Fibroblast of skin of back (primary cell): ENCODE measurements around the gene FGD2. TPM values are rescaled to one million over a fixed set of nuclear protein-coding genes. Genes with fewer than 3 reads are reported as not detected.

Source experiments
- DNase-seq: peaks from one replicate; pipeline ENCODE4 v3.0.0-alpha.2; 2013
- polyA plus RNA-seq, 2 experiments: library from polyadenylated mRNA; unstranded; fragments of 120-200 nt; gene quantifications; one replicate each; pipeline ENCODE4 v1.2.1, GENCODE V29; 2013; ENCODE audit not compliant: insufficient read length in 2 of 2

Gene FGD2
- 0.11 TPM for polyA plus RNA-seq (2013, experiment 1 of 2; ENCODE audit: insufficient read length)
- 0.08 TPM for polyA plus RNA-seq (2013, experiment 2 of 2; ENCODE audit: insufficient read length)

DNA sequence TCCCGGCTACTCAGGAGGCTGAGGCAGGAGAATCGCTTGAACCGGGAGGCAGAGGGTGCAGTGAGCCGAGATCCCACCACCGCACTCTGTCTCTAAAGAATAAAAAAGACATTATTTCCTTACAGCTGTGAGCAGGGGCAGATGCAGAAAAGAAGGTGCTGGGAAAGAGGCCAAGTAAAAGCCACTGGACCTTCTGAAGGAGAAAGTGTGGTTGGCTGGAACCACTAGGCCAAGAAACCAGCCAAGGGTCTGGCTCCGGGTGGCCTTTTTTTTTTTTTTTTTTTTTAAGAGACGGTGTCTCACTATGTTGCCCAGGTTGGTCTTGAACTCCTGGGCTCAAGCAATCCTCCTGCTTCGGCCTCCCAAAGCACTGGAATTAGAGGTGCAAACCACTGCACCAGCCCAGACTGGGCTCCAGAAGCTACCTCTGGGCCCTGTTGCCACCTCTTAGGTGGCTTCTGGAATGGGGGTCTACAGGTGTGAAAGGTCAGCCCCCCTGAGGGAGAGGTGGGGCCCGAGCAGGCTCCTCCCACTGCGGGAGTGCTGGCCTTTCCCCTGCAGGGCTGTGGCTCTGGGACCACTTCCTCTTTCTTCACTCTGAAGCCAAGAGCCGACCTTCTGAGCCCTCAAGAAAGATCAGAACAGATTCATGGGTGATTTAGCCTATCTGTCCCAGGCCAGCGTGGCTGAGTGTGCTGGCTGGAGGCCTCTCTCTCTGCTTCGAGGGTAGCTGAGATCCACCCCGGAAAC is at the start of gene FGD2:
TSS of gene FGD2 (plus strand) at position 595 of the 750 bp plus-strand sequence. CDS start 163 bp downstream, outside the sequence.
- DNase-seq, result no peak

- no peak for DNase-seq
Measured at GRCh38 chr6:36955671-36956445, 49.6 kb upstream of the FGD2 start.

GRCh38 chr6:36956446-36956820 is 49.0 kb upstream of the FGD2 start:
- no peak for DNase-seq

DNA sequence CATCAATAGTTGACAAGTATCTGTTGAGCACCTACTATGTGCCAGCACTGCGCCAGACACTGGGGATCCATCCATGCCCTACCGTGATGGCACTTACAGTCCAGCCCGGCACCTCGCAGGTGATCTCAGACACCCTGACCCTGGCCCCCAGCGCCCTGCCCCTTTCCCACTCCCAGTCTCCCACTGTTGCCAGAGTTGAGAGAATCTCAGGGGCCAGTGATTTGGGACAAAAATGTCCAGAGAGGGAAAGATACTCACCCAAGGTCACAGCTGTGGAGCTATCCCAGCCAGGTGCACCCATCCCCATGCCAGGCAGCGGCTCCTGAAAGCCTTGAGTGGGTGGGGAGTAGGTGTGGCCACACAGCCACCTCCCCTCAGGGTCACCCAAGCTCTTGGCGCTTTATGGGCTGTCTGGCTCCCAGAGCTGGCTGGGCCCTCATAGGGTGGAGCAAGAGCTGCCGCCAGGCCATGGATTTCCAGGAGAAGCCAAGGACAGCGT is 47.6 kb upstream of the FGD2 start:
- DNase-seq, result no peak

DNA sequence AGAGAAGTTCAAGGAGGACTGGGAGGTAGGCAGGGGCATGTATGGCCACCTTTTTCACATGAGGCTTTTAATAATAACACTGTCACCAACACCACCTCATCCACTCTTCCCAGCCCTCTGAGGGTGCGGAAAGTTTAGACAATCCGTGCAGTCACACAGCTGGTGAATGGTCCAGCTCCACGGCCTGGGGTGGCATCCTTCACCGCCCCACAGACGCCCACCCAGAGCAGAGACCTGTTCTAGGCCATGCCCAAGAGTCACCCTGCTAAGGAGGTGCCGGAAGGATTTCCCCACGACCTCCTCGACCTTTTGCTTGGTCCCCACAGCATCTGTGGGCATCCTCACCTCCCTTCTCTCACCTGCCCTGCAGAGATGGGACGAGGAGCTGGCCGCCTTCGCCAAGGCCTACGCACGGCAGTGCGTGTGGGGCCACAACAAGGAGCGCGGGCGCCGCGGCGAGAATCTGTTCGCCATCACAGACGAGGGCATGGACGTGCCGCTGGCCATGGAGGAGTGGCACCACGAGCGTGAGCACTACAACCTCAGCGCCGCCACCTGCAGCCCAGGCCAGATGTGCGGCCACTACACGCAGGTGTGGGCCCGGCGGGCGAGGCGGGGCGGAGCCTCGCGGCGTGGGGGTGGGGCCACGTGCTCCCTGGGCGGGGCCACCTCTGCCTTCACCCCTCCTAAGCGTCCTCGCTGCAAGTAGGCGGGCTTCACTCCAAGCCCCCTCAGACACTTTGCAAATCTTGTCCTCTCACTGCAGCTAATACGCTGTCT is 46.5 kb upstream of the FGD2 start:
- DNase-seq, result no peak

DNA sequence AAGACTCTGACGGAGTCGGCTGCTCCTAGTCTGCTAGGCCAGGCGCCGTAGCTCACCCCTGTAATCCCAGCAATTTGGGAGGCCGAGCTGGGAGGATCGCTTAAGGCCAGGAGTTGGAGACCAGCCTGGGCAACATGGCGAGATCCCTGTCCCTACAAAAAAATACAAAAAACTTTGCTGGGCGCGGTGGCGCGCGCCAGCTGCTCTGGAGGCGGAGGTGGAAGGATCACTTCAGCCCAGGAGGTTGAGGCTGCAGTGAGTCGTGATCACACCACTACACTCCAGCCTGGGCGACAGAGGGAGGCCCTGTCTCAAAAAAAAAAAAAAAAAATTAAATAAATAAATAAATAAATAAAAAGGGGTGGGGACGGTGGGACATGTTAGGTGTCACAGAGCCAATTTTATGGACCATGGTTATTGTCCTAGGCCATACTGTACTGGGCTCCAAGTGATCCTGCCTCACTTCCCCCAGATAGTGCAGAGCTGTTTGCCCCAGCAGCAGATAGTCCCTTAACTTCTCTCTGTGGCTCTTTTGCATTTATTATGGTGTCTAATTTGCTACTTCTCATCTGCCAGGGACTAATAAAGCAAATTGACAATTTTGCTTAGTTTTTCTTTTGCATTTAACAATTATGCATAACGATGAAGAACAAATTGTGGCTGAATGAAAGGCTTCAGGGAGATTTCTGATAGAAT is 45.8 kb upstream of the FGD2 start:
- DNase-seq, result no peak

DNA sequence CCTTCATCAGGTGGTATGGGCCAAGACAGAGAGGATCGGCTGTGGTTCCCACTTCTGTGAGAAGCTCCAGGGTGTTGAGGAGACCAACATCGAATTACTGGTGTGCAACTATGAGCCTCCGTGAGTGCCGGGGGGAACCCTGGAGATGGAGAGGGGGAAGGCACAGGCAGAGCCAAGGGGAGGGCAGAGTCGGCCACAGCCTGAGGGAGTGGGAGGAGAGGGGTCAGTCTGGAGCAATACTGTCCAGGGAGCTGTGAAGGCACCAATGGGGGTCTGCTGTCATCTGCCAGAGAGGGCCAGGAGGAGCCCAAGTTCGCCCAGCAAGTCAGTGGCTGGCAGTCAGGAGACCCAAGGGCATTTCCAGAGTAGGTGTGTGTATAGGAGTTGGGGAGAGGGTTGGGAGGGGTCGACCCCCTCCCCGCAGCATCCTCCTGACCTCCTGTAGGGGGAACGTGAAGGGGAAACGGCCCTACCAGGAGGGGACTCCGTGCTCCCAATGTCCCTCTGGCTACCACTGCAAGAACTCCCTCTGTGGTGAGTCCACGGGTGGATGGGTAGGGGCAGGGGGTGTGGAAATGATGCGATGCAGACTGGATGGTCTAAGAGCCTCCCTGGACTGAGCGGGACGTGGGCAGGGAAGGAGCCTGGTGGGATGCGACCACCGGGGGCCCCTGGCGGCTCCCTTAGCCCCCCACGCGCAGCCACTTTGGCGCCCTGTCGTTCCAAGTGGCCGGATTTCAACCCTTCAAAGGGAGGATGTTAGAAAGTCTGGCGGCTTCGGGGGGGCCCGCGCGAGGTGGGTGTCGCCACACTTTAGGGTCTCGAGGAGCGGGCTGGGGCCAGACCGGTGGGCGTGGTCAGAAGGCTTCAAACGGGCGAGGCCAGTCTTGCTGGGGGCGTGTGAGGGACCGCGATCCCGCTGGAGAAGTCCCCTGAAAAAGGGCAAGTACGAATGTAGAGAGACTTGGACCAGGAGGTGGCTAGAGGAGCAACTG is 43.7 kb upstream of the FGD2 start:
- DNase-seq, result no peak

DNA sequence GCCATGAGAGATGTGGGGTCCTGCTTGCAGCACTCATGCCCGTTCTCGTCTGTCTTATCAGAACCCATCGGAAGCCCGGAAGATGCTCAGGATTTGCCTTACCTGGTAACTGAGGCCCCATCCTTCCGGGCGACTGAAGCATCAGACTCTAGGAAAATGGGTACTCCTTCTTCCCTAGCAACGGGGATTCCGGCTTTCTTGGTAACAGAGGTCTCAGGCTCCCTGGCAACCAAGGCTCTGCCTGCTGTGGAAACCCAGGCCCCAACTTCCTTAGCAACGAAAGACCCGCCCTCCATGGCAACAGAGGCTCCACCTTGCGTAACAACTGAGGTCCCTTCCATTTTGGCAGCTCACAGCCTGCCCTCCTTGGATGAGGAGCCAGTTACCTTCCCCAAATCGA is 42.6 kb upstream of the FGD2 start:
- DNase-seq, result peak; percentile 37

GRCh38 chr6:36963451-36964290 is 41.8 kb upstream of the FGD2 start:
- no peak for DNase-seq

DNA sequence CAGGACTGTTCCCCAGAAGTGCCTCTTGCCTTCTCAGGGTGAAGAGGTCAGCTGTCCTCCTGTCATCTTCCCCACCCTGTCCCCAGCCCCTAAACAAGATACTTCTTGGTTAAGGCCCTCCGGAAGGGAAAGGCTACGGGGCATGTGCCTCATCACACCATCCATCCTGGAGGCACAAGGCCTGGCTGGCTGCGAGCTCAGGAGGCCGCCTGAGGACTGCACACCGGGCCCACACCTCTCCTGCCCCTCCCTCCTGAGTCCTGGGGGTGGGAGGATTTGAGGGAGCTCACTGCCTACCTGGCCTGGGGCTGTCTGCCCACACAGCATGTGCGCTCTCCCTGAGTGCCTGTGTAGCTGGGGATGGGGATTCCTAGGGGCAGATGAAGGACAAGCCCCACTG is 41.1 kb upstream of the FGD2 start:
- no peak for DNase-seq

- DNase-seq, result no peak
Measured at GRCh38 chr6:36964908-36965307, 40.5 kb upstream of the FGD2 start.

GRCh38 chr6:36967301-36967700 is 38.2 kb upstream of the FGD2 start:
- DNase-seq, result no peak

GRCh38 chr6:36967757-36968156 is 37.7 kb upstream of the FGD2 start:
- DNase-seq, result no peak

GRCh38 chr6:36968266-36968977 is 37.0 kb upstream of the FGD2 start:
- DNase-seq, result no peak

GRCh38 chr6:36969240-36969691 is 36.2 kb upstream of the FGD2 start:
- no peak for DNase-seq

GRCh38 chr6:36969988-36970891 is 35.2 kb upstream of the FGD2 start:
- no peak for DNase-seq

GRCh38 chr6:36970892-36971842 is 34.3 kb upstream of the FGD2 start:
- no peak for DNase-seq
